Measurements from ENCODE around the gene ARSB. TPM values are rescaled to one million over a fixed set of nuclear protein-coding genes. Genes with fewer than 3 reads are reported as not detected.

ARSB gene
- total RNA-seq, 2 experiments from 2014 or later, result 10.4 to 11.7 TPM

- H3K9me3 Mint-ChIP-seq, result peaks cover 2% of the 10 kb centered on the region
- no peaks in the 10 kb centered on the region for H3K27me3 Mint-ChIP-seq
- no peak for DNase-seq
- H3K4me1 Mint-ChIP-seq, result no peaks in the 10 kb centered on the region
- no peaks in the 10 kb centered on the region for H3K36me3 Mint-ChIP-seq
- H3K4me3 Mint-ChIP-seq, result no peak overlapping the region
- no peak overlapping the region for H3K27ac Mint-ChIP-seq
Measured at GRCh38 chr5:78727786-78728761, 257.0 kb downstream of the ARSB start.

Other genes with a start within 250 kb of the ARSB start
- gene DMGDH, start 84.4 kb upstream of the ARSB start, total RNA-seq, result not detected
- gene BHMT2, start 84.5 kb upstream of the ARSB start, total RNA-seq, result not detected
- not detected for gene BHMT, start 126.5 kb upstream of the ARSB start, total RNA-seq

All from activated naive CD8-positive, alpha-beta T cell treated with anti-CD3 and anti-CD28 coated beads for 36 hours (primary cell).